Measurements from ENCODE around the gene GLRX3.

GLRX3 gene

DNA sequence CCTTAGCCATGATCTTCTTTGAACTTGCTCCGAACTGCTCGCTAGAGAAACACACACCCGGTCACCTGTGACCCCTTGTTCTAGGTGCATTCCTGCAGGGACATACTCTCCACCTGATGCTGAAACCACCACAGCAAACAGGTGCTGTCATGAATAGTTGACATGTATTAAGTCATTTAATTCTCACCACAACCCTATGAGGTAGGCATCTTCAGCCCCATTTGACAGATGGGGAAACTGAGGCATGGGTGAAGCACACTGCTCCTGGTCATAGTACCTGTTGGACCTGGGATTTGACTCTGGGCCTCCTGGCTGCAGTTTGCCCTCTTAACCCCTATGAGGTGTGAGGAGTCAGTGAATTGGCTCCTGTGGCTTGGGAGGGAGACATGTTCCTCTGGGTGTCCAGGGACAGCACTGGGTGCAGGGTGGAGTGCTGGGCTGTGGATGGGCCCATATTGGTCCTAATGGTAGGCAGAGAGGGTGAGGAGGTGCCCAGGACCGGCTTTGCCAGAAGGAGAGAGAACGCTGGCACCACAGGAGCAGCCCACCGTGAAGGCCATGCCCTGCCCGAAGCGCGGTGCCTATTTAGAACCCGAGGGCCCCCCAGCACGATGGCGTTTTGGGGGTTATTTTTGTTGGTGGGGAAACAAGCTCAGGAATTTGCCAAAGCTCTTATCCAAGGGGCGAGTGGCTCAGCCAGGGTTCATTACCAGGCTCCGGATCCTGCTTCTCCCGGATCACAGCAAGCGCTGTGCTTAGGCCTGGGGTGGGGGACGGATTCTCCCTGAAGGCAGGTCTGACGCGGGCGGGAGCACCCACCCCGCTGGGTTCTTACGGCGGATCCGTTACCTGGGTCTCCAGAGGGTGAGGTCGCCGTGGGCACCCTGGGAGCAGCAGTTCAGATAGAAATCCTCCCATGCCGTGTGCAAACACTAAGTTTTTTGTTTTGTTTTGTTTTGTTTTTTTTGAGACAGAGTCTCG lies 52.3 kb downstream of the GLRX3 start:
- no peak overlapping the region for H3K9ac ChIP-seq (ENCODE audit: low read depth, low read length)
- peaks cover 12% of the 10 kb centered on the region for H3K36me3 ChIP-seq (ENCODE audit: insufficient read depth, low read length)
- H3K9me3 ChIP-seq (ENCODE audit: control insufficient read depth, insufficient read depth, low read length), result no peaks in the 10 kb centered on the region
- H3K4me1 ChIP-seq (ENCODE audit: insufficient read depth, low read length), result no peaks in the 10 kb centered on the region; the same call in 1 of the 2 replicates

DNA sequence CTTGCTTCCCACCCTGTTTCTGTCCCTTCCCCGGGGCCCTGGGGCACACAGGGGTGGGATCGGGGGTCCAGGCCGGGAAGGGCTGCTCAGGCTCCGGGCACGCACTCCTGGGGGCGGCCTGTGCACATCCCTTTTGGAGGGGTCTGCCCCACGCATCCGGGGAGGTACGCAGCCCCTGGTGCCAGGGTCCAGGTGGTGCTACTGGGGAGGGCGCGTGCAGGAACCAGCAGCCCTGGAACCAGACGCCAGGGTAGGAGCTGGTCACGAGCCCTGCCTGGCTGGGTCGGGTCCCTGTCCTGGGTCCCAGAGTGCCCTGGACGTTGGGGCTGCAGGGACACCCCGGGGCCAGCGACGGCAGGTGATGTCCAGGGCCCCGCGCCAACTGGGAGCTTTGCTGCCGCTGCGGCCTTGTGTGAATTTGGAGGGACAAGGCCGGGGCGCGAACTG lies 53.4 kb downstream of the GLRX3 start:
- Histone ChIP-seq H3K9me3 (ENCODE audit: control insufficient read depth, insufficient read depth, low read length) (no peaks in the 10 kb centered on the region), H3K36me3 (ENCODE audit: insufficient read depth, low read length) (peaks cover 4% of the 10 kb centered on the region), H3K4me1 (ENCODE audit: insufficient read depth, low read length) (peaks cover 6% of the 10 kb centered on the region; the same call in 1 of the 2 replicates), H3K9ac (ENCODE audit: low read depth, low read length) (no peak overlapping the region)

- Histone ChIP-seq H3K36me3 (ENCODE audit: insufficient read depth, low read length) (no peaks in the 10 kb centered on the region; the same call in none of the 2 replicates), H3K9me3 (ENCODE audit: control insufficient read depth, insufficient read depth, low read length) (no peaks in the 10 kb centered on the region), H3K9ac (ENCODE audit: low read depth, low read length) (peak overlapping the region; percentile 73), H3K4me1 (ENCODE audit: insufficient read depth, low read length) (peaks cover 6% of the 10 kb centered on the region; the same call in 1 of the 2 replicates)
Measured at GRCh38 chr10:130190055-130190736, 54.0 kb downstream of the GLRX3 start.

DNA sequence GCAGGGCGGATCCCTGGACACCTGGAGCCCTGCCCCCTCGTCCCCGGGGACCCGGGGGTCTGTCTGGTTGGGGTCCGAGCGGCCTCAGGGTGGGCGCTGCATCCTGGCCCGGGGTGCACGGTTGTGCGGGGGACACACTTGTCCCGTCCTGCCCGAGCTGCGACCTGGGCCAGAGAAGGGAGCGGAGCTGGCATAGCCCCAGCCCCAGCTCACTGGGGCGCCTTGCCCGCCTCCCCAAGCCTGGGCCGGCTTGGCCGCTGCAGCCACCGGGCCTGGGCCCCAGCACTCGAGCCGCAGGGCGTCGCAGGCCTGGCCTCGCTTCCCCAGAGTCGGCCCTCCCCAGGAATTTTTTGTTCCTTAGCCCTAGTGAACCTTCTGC lies 54.5 kb downstream of the GLRX3 start:
- Histone ChIP-seq H3K9me3 (ENCODE audit: control insufficient read depth, insufficient read depth, low read length) (no peaks in the 10 kb centered on the region), H3K4me1 (ENCODE audit: insufficient read depth, low read length) (peaks cover 6% of the 10 kb centered on the region; the same call in 1 of the 2 replicates), H3K36me3 (ENCODE audit: insufficient read depth, low read length) (no peaks in the 10 kb centered on the region; the same call in none of the 2 replicates), H3K9ac (ENCODE audit: low read depth, low read length) (peak overlapping the region; percentile 73)

GRCh38 chr10:130191380-130191779 lies 55.2 kb downstream of the GLRX3 start:
- Histone ChIP-seq H3K9ac (ENCODE audit: low read depth, low read length) (no peak overlapping the region), H3K36me3 (ENCODE audit: insufficient read depth, low read length) (no peaks in the 10 kb centered on the region; the same call in 1 of the 2 replicates), H3K9me3 (ENCODE audit: control insufficient read depth, insufficient read depth, low read length) (no peaks in the 10 kb centered on the region), H3K4me1 (ENCODE audit: insufficient read depth, low read length) (peaks cover 6% of the 10 kb centered on the region; the same call in 1 of the 2 replicates)

GRCh38 chr10:130192276-130192848 lies 56.2 kb downstream of the GLRX3 start:
- H3K4me1 ChIP-seq (ENCODE audit: insufficient read depth, low read length), result peaks cover 6% of the 10 kb centered on the region; the same call in 1 of the 2 replicates
- H3K9me3 ChIP-seq (ENCODE audit: control insufficient read depth, insufficient read depth, low read length), result no peaks in the 10 kb centered on the region
- H3K36me3 ChIP-seq (ENCODE audit: insufficient read depth, low read length), result no peaks in the 10 kb centered on the region; the same call in 1 of the 2 replicates
- H3K9ac ChIP-seq (ENCODE audit: low read depth, low read length), result no peak overlapping the region

DNA sequence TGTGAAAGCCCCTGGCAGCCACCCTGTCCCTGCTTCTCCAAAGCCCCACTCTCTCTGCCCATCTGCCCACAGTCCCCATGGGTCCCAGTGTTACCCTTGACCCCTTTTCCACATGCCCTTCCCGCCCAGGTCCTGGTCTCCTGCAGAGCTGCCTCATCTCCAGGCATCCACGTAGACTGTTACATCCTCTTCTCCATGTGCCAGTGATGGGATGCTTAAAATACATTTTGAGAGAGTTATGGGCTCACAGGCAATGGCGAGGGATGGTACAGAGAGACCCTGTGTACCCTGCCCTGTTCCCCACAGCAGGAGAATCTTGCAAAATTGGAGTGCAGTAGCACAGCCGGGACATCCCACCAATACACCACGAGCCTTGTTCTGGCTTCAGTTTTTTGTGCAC lies 56.8 kb downstream of the GLRX3 start:
- no peaks in the 10 kb centered on the region; the same call in 1 of the 2 replicates for H3K36me3 ChIP-seq (ENCODE audit: insufficient read depth, low read length)
- no peaks in the 10 kb centered on the region for H3K9me3 ChIP-seq (ENCODE audit: control insufficient read depth, insufficient read depth, low read length)
- no peak overlapping the region for H3K9ac ChIP-seq (ENCODE audit: low read depth, low read length)
- H3K4me1 ChIP-seq (ENCODE audit: insufficient read depth, low read length), result peaks cover 6% of the 10 kb centered on the region; the same call in 1 of the 2 replicates

DNA sequence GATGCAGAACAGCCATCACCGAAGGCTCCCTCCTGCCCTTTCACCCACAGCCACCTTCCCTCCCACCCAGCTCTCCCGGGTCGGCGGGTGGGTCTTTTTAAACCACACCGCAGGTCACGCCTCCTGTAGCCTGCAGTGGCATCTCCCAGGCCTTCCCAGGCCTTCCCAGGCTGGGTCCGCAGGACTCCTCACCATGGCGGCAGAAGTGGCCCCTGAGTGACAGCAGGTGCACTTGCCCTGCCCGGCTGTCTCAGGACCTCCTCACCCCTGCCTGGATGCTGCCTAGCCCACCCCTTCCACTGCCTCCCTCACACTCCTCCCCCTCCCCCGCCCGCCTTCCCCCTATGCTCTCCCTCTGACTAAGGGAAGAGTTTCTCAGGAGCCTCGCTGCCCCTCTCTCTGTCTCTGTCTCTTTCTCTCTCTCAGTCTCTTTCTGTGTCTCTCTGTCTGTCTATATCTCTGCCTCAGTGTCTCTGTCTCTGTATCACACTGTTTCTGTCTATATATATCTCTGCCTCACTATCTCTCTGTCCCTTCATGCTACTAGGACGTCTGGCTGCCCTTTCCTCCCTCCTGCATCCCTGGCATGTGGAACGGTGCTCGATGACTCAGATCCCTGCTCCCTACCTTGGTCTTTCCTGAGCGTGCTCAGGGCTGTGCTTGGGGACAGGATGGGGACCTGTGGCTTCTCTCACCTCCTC lies 57.5 kb downstream of the GLRX3 start:
- Histone ChIP-seq H3K4me1 (ENCODE audit: insufficient read depth, low read length) (peaks cover 6% of the 10 kb centered on the region; the same call in 1 of the 2 replicates), H3K9ac (ENCODE audit: low read depth, low read length) (no peak overlapping the region), H3K36me3 (ENCODE audit: insufficient read depth, low read length) (no peaks in the 10 kb centered on the region; the same call in 1 of the 2 replicates), H3K9me3 (ENCODE audit: control insufficient read depth, insufficient read depth, low read length) (no peaks in the 10 kb centered on the region)

GRCh38 chr10:130194194-130194990 lies 58.2 kb downstream of the GLRX3 start:
- H3K9me3 ChIP-seq (ENCODE audit: control insufficient read depth, insufficient read depth, low read length), result no peaks in the 10 kb centered on the region
- no peak overlapping the region for H3K9ac ChIP-seq (ENCODE audit: low read depth, low read length)
- no peaks in the 10 kb centered on the region; the same call in 1 of the 2 replicates for H3K36me3 ChIP-seq (ENCODE audit: insufficient read depth, low read length)
- H3K4me1 ChIP-seq (ENCODE audit: insufficient read depth, low read length), result peaks cover 6% of the 10 kb centered on the region; the same call in 1 of the 2 replicates

GRCh38 chr10:130194991-130195645 lies 58.9 kb downstream of the GLRX3 start:
- Histone ChIP-seq H3K4me1 (ENCODE audit: insufficient read depth, low read length) (peaks cover 6% of the 10 kb centered on the region; the same call in 1 of the 2 replicates), H3K9ac (ENCODE audit: low read depth, low read length) (no peak overlapping the region), H3K9me3 (ENCODE audit: control insufficient read depth, insufficient read depth, low read length) (no peaks in the 10 kb centered on the region), H3K36me3 (ENCODE audit: insufficient read depth, low read length) (no peaks in the 10 kb centered on the region; the same call in 1 of the 2 replicates)

- Histone ChIP-seq H3K36me3 (ENCODE audit: insufficient read depth, low read length) (no peaks in the 10 kb centered on the region; the same call in 1 of the 2 replicates), H3K9me3 (ENCODE audit: control insufficient read depth, insufficient read depth, low read length) (no peaks in the 10 kb centered on the region), H3K4me1 (ENCODE audit: insufficient read depth, low read length) (peaks cover 6% of the 10 kb centered on the region; the same call in 1 of the 2 replicates), H3K9ac (ENCODE audit: low read depth, low read length) (no peak overlapping the region)
Measured at GRCh38 chr10:130195746-130196294, 59.6 kb downstream of the GLRX3 start.

All from ES-I3 (cell line).